GM18502 (cell line): ENCODE measurements around the gene SCIMP.
"Not testable (repeated sequence)": the region's sequence is repeated elsewhere in the genome, so short reads cannot be mapped to it uniquely, and the experiment has no call there.

Source experiments
- ATAC-seq: cut with Tn5 transposase; IDR thresholded peaks from one replicate; pipeline ENCODE4 v1.9.1; 2021; ENCODE audit warnings: mild to moderate bottlenecking; ENCODE audit not compliant: unreplicated experiment, poor library complexity

Gene SCIMP

DNA sequence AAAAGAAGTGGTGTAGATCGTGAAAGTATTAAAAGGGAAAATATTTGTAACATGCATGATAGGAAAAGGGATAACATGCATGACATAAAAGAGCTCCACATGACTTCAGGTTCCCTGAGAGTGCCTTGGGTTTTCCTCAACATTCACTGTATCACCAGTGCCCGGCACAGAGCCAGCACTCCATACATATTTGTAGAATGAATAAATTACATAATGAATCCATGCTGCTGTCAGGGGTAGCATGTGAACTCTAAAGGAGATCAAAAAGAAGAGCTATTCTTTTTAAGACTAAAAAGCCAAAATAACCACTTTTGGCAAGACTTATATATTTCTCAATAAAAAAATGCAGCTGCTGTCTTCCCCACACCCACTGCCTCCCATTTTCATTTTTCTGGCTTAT lies 40.3 kb downstream of the SCIMP start:
- no peak for ATAC-seq

DNA sequence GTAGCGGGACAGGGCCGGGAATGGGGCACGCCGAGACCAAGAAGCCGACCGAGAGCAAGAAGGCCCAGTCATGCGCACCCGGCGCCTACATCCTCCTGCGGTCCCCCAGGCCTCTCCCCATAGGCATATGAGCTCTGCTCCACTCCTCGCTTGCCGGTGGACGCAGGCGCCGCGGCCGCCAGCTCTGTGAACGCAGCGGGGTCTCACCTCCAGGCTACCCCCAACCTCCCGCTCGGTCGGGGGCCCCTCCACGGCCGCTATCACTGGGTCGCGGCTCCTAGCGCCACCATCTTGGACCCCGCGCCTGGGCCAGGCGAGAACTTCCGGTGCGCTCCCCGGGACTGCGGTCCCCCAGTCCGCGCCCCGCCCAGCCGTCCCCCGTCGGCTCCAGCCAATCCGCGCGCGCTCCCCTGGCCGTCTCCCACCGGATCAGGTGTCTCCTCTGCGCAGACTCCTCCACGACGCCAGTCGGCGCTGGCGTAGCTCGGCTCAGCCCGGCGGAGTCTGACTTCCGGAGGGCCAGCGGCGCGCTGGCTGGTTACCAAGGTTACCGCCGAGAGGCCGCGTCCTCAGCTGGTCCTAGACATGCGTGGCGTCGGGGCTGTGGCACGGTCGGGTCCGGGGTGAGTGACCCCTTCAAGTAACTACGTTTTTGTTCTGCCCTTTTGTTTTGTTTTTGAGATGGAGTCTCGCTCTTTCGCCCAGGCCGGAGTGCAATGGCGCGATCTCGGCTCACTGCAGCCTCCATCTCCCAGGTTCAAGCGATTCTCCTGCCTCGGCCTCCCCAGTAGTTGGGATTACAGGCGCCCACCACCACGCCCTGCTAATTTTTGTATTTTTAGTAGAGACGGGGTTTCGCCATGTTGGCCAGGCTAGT lies 42.9 kb downstream of the SCIMP start, which contains the start of gene ZNF594:
ZNF594 (minus strand) TSS at position 328 of the 877 bp plus-strand sequence. CDS start 7,612 bp downstream, outside the sequence.
- ATAC-seq = peak; percentile 94

DNA sequence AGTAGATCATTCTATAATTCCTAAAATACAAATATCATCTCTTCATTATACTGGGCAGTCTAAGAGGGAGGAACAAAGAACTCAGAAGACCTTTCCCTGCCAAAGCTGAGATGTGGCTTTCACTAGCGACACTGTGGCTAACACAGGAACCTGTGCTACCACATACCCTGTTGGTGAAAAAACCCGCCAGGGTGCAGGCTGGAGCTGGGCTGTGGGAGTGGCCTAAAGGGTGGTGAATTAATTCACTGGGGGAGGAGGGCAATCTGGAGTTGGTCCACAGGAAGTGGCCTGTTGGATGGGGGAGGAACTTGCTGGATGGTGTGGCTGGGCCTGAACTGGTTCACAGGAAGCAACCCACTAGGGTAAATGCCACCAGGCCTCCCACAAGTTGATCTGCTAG lies 50.4 kb downstream of the SCIMP start:
- ATAC-seq = no peak

DNA sequence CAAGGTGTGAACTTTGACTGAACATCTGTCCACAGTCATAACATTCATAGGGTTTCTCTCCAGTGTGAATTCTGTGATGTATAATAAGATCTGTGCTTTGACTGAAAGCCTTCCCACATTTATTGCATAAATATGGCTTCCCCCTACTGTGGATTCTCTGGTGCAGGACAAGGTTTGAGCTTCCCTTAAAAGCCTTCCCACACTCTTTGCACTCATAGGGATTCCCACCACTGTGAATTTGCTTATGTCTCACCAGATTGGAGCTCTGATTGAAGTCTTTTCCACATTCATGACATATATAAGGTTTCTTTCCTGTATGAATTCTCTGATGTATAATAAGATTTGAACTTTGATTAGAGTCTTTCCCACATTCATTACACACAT lies 51.3 kb downstream of the SCIMP start:
- ATAC-seq = no peak

DNA sequence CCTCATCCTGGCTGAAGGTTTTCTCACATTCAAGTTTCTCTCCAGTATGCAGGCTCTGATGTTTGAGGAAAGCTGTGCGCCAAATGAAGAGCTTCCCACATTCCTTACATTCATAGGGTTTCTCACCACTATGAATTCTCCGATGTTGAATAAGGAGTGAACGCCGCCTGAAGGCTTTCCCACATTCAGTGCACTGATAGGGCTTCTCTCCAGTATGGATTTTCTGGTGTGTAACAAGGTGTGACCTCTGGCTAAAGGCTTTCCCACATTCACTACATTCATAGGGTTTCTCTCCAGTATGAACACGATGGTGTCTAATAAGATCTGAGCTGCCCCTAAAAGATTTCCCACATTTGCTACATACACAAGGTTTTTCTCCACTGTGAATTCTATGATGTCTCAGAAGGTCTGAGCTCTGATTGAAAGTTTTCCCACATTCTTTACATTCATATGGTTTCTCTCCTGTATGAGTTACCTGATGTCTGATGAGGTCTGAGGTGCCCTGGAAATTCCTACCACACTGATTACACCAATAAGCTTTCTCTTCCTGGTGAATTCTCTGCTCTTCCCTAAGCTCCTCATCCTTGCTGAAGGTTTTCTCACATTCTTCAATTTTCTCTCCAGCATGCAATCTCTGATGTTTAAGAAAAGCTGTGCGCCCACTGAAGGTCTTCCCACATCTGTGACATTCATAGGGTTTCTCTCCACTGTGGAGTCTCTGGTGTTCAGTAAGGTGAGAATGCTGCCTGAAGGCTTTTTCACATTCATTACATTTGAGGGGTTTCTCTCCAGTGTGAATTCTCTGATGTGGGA lies 51.9 kb downstream of the SCIMP start:
- no peak for ATAC-seq

DNA sequence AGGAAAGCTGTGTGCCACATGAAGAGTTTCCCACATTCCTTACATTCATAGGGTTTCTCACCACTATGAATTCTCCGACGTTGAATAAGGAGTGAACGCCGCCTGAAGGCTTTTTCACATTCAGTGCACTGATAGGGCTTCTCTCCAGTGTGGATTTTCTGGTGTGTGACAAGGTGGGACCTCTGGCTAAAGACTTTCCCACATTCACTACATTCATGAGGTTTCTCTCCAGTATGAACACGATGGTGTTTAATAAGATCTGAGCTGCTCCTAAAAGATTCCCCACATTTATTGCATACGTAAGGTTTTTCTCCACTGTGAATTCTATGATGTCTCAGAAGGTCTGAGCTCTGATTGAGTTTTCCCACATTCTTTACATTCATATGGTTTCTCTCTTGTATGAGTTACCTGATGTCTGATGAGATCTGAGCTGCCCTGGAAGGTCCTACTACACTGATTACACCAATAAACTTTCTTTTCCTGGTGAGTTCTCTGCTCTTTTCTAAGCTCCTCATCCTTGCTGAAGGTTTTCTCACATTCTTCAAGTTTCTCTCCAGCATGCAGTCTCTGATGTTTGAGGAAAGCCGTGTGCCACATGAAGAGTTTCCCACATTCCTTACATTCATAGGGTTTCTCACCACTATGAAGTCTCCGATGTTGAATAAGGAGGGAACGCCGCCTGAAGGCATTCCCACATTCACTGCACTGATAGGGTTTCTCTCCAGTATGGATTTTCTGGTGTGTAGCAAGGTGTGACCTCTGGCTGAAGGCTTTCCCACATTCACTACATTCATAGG lies 53.0 kb downstream of the SCIMP start:
- ATAC-seq = no peak

DNA sequence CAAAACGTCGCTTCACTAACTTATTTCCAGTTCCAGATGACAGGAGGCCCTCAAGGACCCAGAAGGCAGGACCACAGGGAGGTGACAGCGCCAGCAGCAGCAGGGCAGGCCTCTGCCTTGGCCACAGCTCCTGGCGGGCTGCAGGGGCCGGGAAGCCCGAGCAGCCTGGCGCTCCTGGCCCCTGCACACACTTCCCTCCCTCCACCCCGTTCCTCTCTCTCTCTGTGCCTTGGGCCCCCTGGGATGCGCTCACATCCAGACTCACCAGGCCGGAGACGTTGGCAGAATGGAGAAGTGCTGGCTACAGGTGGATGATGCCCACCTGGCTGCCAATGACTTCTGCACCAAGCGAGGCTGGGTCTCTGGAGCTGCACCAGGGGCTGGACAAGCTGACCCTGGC lies 55.7 kb downstream of the SCIMP start:
- no peak for ATAC-seq

DNA sequence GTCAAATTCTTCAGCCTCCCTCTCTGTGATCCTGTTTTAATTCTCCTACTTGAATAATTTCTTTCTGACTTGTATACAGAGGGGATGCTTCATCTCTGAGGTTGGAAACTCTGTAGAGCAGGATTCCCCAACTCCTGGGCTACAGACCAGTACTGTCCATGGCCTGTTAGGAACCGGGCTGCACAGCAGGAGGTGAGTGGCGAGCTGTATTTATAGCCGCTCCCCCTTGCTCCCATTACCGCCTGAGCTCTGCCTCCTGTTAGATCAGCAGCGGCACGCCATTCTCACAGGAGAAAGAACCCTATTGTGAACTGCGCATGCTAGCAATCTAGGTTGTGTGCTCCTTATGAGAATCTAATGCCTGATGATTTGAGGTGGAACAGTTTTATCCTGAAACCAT lies 59.6 kb downstream of the SCIMP start:
- not testable (repeated sequence) for ATAC-seq

DNA sequence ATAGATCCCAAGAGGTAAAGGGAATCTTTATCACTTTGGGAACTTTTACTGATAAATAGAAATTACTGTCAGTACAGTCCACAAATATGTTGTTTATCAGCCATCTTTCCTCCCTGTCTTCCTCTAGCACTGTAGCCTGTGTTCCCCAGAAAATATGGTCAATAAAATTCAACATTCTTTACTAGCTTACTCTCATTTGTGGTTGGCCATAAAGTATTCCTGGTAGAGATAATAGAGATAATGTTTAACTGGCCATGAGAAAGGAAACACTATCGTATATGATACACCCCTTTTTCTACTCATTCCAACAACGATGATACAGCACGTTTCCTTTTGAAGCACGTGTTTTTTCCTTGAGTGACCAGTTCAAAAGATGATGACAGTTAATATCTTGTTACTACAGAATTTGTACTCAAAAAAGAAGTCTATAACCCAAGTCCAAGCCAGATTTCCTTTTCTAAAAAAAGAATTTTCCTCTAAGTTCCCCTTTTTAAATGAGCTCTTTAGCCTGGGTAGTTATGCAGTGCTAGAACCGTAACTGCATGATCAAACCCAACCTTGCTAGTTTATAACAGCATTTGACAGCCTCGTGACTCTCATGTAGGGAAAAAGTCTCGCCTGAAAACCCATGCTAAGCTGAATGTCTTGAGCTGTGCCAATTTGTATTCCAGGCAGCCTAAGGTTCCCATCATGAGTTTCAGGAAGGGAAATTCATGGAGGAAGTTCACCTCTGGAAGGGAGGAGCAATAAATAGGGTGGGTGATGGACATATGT lies 68.7 kb downstream of the SCIMP start:
- not testable (repeated sequence) for ATAC-seq

DNA sequence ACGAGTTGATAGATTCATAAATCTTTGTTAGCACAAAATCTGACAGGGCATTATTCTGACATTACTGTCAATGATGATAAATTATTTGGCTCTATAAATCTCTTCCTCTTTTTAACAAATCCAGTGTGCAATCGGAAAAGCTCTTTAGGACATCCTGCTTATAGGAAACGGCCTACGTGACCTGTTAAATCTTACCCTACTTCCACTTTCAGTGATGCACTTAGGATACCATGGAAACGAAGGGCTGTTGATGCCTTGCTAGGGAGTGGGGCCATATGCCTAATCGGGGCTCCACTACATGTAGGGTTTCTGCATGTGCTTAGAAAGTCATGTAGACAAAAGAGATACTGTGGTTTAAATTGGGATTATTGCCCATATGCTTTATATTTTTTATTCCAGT lies 70.2 kb downstream of the SCIMP start:
- ATAC-seq = no peak

DNA sequence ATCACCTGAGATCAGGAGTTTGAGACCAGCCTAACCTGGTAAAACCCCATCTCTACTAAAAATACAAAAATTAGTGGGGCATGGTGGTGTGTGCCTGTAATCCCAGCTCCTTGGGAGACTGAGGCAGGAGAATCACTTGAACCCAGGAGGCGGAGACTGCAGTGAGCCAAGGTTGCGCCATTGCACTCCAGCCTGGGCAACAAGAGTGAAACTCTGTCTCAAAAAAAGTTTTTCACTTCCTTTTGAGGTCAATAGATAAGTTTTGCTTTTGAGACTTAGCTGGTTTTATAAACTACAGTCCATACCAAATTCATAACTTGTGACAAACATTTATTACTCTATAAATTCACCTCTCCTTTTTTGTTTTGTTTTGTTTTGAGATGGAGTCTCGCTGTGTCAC lies 72.9 kb downstream of the SCIMP start:
- not testable (repeated sequence) for ATAC-seq

DNA sequence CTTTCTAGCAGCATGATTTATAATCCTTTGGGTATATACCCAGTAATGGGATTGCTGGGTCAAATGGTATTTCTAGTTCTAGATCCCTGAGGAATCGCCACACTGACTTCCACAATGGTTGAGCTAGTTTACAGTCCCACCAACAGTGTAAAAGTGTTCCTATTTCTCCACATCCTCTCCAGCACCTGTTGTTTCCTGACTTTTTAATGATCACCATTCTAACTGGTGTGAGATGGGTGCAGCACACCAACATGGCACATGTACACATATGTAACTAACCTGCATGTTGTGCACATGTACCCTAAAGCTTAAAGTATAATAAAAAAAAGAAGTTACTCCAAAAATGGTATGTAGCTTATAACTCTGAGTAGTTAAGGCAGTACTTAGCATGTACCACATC lies 74.0 kb downstream of the SCIMP start:
- ATAC-seq = not testable (repeated sequence)
